Ovary (tissue), 3 donors: ENCODE data around the gene TEX38.

ENCODE experiments used
- EP300 ChIP-seq: sonication (generic); formaldehyde crosslinking; IDR thresholded peaks from one replicate; pipeline ENCODE4 v1.6.1; 2017; ENCODE audit warnings: antibody characterized with exemption
- POLR2A ChIP-seq: fragments of 450-650 bp; IDR thresholded peaks from one replicate; pipeline ENCODE4 v1.6.1; 2017; ENCODE audit warnings: antibody characterized with exemption, mild to moderate bottlenecking, moderate library complexity
- TF ChIP-seq, protein P1 (sequence below), 3 donors: fragments of 450-650 bp in 2 of 3; fragments of 200-600 bp in 1 of 3; IDR thresholded peaks; one replicate each; pipeline versions ENCODE4 v1.5.1 to v1.8.0; 2016 to 2022; ENCODE audit warnings: antibody characterized with exemption in 3 of 3, mild to moderate bottlenecking in 1 of 3
- donor health status: DM: no; HTN: no; CAD: no.

DNA sequence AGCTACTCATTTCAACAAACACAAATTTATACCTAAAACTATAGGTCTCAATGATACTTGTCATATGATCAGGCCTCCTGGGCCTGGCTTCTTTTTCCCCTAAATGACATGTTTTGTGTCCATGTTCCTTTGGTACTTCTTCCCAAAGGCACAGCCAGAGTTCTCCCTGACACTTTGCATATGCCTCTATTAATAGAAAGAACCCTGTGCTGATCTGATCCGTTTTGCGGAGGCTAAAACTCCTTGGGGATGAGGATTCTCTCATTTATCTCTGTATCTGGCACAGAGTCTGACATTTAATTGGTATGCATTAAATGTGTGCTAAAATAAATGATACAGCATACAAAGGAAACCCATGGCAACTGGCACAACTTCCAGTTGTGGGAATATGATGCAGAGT is 15.0 kb upstream of the TEX38 start:
- TF ChIP-seq, protein P1, sequence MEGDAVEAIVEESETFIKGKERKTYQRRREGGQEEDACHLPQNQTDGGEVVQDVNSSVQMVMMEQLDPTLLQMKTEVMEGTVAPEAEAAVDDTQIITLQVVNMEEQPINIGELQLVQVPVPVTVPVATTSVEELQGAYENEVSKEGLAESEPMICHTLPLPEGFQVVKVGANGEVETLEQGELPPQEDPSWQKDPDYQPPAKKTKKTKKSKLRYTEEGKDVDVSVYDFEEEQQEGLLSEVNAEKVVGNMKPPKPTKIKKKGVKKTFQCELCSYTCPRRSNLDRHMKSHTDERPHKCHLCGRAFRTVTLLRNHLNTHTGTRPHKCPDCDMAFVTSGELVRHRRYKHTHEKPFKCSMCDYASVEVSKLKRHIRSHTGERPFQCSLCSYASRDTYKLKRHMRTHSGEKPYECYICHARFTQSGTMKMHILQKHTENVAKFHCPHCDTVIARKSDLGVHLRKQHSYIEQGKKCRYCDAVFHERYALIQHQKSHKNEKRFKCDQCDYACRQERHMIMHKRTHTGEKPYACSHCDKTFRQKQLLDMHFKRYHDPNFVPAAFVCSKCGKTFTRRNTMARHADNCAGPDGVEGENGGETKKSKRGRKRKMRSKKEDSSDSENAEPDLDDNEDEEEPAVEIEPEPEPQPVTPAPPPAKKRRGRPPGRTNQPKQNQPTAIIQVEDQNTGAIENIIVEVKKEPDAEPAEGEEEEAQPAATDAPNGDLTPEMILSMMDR (IDR thresholded peaks at IDR 0.05): no peak
- no peak for TF ChIP-seq POLR2A
- TF ChIP-seq EP300: no peak
